ENCODE results near the gene ZFAND2A.

DNA sequence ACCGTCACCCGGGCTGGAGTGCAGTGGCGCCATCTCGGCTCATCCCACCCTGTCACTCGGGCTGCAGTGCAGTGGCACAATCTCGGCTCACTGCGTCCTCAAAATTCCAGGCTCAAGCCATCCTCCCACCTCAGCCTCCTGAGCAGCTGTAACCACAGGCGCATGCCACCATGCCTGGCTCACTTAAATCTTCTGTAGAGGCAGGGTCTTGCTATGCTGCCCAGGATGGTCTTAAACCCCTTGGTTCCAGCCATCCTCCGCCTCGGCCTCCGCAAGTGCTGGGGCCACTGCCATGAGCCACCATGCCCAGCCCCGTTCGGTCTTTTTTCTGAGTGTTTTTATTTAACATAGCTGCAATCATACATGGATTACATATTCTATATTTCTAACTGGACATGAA, 30.6 kb downstream of the ZFAND2A start:
- no peak for TF ChIP-seq POLR2A (IDR thresholded peaks at IDR 0.05)
- TF ChIP-seq, protein P1, sequence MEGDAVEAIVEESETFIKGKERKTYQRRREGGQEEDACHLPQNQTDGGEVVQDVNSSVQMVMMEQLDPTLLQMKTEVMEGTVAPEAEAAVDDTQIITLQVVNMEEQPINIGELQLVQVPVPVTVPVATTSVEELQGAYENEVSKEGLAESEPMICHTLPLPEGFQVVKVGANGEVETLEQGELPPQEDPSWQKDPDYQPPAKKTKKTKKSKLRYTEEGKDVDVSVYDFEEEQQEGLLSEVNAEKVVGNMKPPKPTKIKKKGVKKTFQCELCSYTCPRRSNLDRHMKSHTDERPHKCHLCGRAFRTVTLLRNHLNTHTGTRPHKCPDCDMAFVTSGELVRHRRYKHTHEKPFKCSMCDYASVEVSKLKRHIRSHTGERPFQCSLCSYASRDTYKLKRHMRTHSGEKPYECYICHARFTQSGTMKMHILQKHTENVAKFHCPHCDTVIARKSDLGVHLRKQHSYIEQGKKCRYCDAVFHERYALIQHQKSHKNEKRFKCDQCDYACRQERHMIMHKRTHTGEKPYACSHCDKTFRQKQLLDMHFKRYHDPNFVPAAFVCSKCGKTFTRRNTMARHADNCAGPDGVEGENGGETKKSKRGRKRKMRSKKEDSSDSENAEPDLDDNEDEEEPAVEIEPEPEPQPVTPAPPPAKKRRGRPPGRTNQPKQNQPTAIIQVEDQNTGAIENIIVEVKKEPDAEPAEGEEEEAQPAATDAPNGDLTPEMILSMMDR (IDR thresholded peaks at IDR 0.05) = no peak

Data from esophagus squamous epithelium (tissue), 4 donors.